ENCODE measurements around the gene MAML2. TPM values are rescaled to one million over a fixed set of nuclear protein-coding genes. Genes with fewer than 3 reads are reported as not detected.

MAML2 gene
- total RNA-seq, 4 donors from 2014 or later: 17.6 to 31.6 (median 25.8) TPM

DNA sequence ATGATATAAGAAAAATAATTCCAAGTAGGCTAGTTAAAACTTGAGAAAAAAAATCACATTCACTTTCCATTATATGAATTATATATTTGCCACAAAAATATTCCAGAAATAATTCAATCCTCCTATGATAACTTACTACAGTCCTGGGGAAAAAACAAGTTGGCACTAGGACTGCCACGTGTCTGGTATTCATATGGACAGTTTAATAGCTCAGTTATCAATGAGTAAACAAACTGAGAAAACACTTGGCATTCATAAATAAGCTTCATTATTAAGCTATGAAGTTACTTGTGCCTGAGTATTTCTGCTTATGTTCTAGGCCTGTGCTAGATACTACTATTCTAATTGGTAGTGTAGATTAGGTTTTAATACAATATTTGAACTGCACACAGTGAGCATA lies 22.5 kb upstream of the MAML2 start:
- 60 to 79% methylated on average over 1 of the region's 1 CpG for WGBS, 2 donors
- intact Hi-C loops (cut with DNase I; ENCODE audit: low total_unique reads): no loop called here
- H3K4me3 ChIP-seq (ENCODE audit: low read depth, poor library complexity, severe bottlenecking): no peak overlapping the region
- no peak for DNase-seq (ENCODE audit: low spot score in 2 of 2)
- TF ChIP-seq, protein P1, sequence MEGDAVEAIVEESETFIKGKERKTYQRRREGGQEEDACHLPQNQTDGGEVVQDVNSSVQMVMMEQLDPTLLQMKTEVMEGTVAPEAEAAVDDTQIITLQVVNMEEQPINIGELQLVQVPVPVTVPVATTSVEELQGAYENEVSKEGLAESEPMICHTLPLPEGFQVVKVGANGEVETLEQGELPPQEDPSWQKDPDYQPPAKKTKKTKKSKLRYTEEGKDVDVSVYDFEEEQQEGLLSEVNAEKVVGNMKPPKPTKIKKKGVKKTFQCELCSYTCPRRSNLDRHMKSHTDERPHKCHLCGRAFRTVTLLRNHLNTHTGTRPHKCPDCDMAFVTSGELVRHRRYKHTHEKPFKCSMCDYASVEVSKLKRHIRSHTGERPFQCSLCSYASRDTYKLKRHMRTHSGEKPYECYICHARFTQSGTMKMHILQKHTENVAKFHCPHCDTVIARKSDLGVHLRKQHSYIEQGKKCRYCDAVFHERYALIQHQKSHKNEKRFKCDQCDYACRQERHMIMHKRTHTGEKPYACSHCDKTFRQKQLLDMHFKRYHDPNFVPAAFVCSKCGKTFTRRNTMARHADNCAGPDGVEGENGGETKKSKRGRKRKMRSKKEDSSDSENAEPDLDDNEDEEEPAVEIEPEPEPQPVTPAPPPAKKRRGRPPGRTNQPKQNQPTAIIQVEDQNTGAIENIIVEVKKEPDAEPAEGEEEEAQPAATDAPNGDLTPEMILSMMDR (IDR thresholded peaks at IDR 0.05): no peak
- TF ChIP-seq POLR2A (IDR thresholded peaks at IDR 0.05): no peak

DNA sequence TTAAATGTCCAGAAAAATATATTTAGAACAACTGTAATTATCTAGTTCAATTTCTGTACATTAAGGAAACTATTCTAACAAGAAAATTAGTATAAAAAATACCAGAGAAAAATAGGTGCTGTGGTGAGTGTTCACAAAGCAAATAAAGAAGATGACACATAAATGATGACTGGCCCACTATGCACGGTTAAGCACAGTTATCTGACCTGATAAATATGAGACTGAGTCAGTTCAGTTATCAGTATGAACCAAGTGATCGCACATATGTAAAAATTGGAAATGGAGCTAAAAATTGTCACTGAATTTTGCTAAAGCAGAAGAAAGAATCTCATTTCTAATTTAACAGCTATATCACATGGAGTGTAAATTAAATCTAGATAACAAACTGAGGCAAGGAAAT lies 18.8 kb upstream of the MAML2 start:
- DNase-seq (ENCODE audit: low spot score in 2 of 2): no peak
- no peak for TF ChIP-seq POLR2A (IDR thresholded peaks at IDR 0.05)
- TF ChIP-seq, protein P1 (IDR thresholded peaks at IDR 0.05): no peak
- 87 to 92% methylated on average over 2 of the region's 2 CpGs for WGBS, 2 donors
- intact Hi-C loops (cut with DNase I; ENCODE audit: low total_unique reads): no loop called here
- no peak overlapping the region for H3K4me3 ChIP-seq (ENCODE audit: low read depth, poor library complexity, severe bottlenecking)

DNA sequence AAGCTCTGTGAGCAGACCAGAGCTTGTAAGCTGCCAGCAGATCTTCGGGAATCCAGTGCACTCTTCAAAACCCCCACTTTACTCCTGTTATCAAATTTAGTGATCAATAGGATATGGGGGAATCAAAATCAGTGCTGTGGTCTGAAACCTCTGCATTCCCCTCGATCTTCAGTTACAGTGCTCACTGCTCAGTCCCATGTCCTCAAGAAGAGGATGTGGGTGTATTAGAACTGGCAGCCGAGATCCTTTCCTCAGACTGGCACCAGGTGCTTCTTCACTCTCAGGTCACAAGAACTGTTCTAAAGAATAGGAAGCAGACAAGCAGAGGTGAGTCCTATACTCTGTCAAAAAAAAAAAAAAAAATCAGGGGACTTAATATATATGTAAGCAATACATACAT lies 15.3 kb upstream of the MAML2 start:
- WGBS, 2 donors: 88% methylated on average over 3 of the region's 3 CpGs
- TF ChIP-seq, protein P1 (IDR thresholded peaks at IDR 0.05): no peak
- no peak for TF ChIP-seq POLR2A (IDR thresholded peaks at IDR 0.05)
- intact Hi-C loops (cut with DNase I; ENCODE audit: low total_unique reads): no loop called here
- no peak overlapping the region for H3K4me3 ChIP-seq (ENCODE audit: low read depth, poor library complexity, severe bottlenecking)
- DNase-seq (ENCODE audit: low spot score in 2 of 2): no peak

DNA sequence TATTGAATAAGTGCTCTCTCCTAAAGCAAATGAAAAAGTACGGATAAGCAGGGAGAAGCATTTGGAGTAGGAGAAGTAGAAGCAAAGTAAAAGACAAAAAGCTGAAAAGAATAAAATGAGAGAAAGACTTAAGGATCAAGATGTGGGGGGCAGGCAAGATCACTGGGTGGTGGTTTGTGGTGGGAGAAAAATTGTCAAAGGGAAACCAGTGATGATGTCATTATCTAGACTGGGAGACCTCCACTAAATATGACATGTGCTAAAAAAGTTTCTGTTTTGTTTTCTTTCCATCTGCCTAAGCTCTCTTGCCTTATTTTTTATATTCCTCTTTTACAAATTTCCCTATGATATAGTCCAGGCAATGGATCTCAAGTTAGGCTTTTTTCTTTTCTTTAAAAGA lies 14.8 kb upstream of the MAML2 start:
- intact Hi-C loops (cut with DNase I; ENCODE audit: low total_unique reads): no loop called here
- DNase-seq (ENCODE audit: low spot score in 2 of 2): no peak
- TF ChIP-seq POLR2A (IDR thresholded peaks at IDR 0.05): no peak
- TF ChIP-seq, protein P1 (IDR thresholded peaks at IDR 0.05): no peak
- no peak overlapping the region for H3K4me3 ChIP-seq (ENCODE audit: low read depth, poor library complexity, severe bottlenecking)
- WGBS, 2 donors: 100% methylated on average over 1 of the region's 1 CpG

DNA sequence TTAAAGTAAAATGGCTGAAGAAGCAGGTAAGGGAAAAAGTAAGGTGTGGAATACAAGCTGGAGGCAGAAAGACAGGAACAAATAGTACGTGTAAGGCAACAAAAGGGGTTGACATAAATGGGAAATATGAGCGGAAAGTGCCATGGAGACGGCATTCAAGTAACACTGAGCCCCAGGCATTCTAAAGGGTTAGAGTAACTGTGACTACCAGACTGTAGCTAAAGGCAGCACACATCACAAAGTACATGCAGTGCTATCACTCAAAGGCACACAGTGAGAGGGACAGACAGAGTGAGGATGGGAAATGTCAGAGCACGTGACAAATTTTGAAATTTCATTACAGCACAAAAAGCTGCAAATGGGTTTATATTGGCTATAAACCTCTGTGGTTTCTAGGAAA lies 13.9 kb upstream of the MAML2 start:
- H3K4me3 ChIP-seq (ENCODE audit: low read depth, poor library complexity, severe bottlenecking): no peak overlapping the region
- TF ChIP-seq POLR2A (IDR thresholded peaks at IDR 0.05): no peak
- TF ChIP-seq, protein P1 (IDR thresholded peaks at IDR 0.05): no peak
- intact Hi-C loops (cut with DNase I; ENCODE audit: low total_unique reads): no loop called here
- WGBS, 2 donors: 70 to 74% methylated on average over 4 of the region's 4 CpGs
- no peak for DNase-seq (ENCODE audit: low spot score in 2 of 2)
